ENCODE results near the gene GHRH.

The GHRH gene, protein sequence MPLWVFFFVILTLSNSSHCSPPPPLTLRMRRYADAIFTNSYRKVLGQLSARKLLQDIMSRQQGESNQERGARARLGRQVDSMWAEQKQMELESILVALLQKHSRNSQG

DNA sequence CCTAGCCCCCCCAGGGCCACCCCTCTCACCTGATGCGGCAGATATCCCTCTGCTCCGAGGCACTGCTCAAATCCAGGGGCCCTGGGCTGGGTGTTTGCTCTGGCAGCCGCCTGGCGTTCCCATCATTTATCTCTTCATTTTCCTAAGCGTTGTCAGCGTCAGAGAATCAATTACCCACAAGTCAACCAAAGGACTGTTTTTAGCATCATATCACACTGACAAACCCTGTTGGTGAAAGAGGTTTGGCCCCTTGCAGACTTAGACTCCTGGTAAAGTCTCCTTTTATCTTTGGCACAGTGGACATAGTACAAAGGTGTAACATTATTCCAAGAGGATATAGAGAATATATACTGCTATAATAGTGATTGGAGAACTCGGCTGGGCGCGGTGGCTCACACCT lies at the start of gene GHRH:
Gene GHRH (minus strand): TSS at position 101 of the 400 bp plus-strand sequence. CDS start 4,925 bp downstream, outside the sequence.
- no peak within 1 kb of the TSS for H3K4me3 ChIP-seq (ENCODE audit: low read depth in 1 of 2, low read length in 1 of 2)
- H3K4me1 ChIP-seq (ENCODE audit: control insufficient read depth in 1 of 2, insufficient read depth in 1 of 2, low read depth in 1 of 2, low read length in 1 of 2) = peaks cover 0 to 4% of the 10 kb centered on the region in 2 experiments
- H3K9me3 ChIP-seq = no peaks in the 10 kb centered on the region
- no peaks in the 10 kb centered on the region for H3K27me3 ChIP-seq
- H3K27ac ChIP-seq = no peak within 1 kb of the TSS
- no peaks in the 10 kb centered on the region for H3K36me3 ChIP-seq
- TF ChIP-seq, protein P1, sequence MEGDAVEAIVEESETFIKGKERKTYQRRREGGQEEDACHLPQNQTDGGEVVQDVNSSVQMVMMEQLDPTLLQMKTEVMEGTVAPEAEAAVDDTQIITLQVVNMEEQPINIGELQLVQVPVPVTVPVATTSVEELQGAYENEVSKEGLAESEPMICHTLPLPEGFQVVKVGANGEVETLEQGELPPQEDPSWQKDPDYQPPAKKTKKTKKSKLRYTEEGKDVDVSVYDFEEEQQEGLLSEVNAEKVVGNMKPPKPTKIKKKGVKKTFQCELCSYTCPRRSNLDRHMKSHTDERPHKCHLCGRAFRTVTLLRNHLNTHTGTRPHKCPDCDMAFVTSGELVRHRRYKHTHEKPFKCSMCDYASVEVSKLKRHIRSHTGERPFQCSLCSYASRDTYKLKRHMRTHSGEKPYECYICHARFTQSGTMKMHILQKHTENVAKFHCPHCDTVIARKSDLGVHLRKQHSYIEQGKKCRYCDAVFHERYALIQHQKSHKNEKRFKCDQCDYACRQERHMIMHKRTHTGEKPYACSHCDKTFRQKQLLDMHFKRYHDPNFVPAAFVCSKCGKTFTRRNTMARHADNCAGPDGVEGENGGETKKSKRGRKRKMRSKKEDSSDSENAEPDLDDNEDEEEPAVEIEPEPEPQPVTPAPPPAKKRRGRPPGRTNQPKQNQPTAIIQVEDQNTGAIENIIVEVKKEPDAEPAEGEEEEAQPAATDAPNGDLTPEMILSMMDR (IDR thresholded peaks at IDR 0.05) = no peak

- TF ChIP-seq, protein P1 (IDR thresholded peaks at IDR 0.05) = no peak
- H3K27ac ChIP-seq = no peak overlapping the region
- H3K4me3 ChIP-seq (ENCODE audit: low read depth in 1 of 2, low read length in 1 of 2) = no peak overlapping the region
- H3K36me3 ChIP-seq = peaks cover 82% of the 10 kb centered on the region
- H3K27me3 ChIP-seq = no peaks in the 10 kb centered on the region
- H3K4me1 ChIP-seq (ENCODE audit: control insufficient read depth in 1 of 2, insufficient read depth in 1 of 2, low read depth in 1 of 2, low read length in 1 of 2) = peaks cover 6 to 7% of the 10 kb centered on the region in 2 experiments
- no peaks in the 10 kb centered on the region for H3K9me3 ChIP-seq
Observed at GRCh38 chr20:37310951-37311350, 49.3 kb upstream of the GHRH start.

DNA sequence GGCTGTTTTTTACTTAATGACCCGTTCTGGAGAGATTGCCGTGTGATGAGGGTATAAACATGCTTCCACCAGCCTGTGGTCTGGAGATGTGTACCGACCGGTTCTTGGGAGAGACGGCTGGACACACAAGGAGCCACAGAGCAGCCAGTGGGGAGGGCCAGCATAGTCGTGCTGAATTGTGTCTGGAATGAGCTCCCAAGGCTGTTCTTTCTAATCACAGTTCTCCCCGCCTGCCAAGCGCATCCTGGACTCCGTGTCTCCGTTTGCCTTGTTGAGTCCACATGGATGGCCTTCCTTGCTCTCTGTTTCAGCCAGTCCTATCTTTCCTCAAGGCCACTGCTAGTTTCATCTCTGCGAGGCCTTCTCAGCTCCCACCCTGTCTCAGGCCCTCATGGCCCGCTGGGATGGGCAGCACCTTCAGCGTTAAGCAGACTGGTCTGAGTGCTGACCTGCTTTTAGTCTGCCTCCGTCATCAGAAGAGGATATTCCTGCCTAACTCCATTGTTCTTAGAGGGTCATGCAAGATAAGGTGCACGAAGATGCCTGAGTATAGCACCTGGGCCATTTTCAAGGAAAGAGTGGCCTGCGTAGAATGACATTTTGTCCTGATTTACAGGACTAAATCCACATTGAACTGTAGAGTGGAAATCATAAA lies 48.4 kb upstream of the GHRH start:
- H3K27me3 ChIP-seq = no peaks in the 10 kb centered on the region
- no peaks in the 10 kb centered on the region for H3K9me3 ChIP-seq
- TF ChIP-seq, protein P1 (IDR thresholded peaks at IDR 0.05) = no peak
- no peaks in the 10 kb centered on the region for H3K4me1 ChIP-seq (ENCODE audit: control insufficient read depth in 1 of 2, insufficient read depth in 1 of 2, low read depth in 1 of 2, low read length in 1 of 2)
- peaks cover 85% of the 10 kb centered on the region for H3K36me3 ChIP-seq
- H3K27ac ChIP-seq = no peak overlapping the region
- H3K4me3 ChIP-seq (ENCODE audit: low read depth in 1 of 2, low read length in 1 of 2) = no peak overlapping the region

- no peaks in the 10 kb centered on the region for H3K9me3 ChIP-seq
- H3K4me1 ChIP-seq (ENCODE audit: control insufficient read depth in 1 of 2, insufficient read depth in 1 of 2, low read depth in 1 of 2, low read length in 1 of 2) = no peaks in the 10 kb centered on the region
- H3K36me3 ChIP-seq = peaks cover 89% of the 10 kb centered on the region
- H3K4me3 ChIP-seq (ENCODE audit: low read depth in 1 of 2, low read length in 1 of 2) = no peak overlapping the region
- TF ChIP-seq, protein P1 (IDR thresholded peaks at IDR 0.05) = no peak
- no peak overlapping the region for H3K27ac ChIP-seq
- H3K27me3 ChIP-seq = no peaks in the 10 kb centered on the region
Observed at GRCh38 chr20:37309290-37309689, 47.7 kb upstream of the GHRH start.

DNA sequence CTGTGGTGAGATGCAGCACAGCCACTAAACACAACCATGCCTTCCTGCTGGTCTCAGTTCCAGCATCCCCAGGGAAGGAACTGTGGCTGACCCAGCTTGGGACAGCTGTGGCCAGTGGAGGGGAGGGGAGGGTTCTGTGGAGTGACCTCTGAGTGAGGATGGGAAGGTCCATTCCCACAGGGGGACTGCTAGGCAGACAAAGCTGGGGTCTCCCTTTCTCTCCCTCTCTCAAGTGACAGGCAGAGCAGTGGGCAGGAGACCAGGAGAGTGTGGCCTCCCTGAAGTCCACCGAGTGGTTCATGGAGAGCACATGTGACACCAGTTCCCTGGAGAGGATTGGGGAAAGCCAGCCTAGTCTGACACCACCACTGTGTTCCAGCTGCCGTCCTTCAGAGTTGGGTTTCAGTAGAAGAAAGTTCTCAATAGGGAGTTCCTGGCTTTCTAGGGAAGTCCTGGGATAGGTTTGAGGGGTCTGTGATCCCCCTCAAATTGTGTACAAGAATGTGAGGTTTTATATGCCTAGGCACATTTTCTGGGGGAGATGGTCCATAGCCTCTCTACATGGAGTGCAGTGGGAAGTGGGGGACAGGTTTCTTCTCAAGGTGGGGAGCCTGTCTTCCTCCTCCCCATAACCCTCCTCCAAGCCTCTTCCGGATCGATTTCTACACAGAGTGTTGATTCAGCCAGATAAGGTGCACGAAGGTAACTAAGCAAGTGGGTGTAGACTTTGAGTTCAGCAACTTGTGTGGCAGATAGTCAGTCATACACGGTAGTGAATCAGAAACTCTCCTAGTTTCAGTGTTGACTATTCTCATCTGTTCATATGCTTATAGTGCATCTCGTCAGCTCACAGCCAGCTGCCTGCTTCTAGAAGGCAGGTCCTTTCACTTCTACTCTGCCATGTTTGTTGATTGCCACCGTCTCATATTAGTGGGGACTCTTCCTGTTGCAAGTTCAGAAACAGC lies 46.8 kb upstream of the GHRH start:
- Histone ChIP-seq H3K27me3 (no peaks in the 10 kb centered on the region), H3K9me3 (no peaks in the 10 kb centered on the region), H3K27ac (no peak overlapping the region), H3K36me3 (peaks cover 87% of the 10 kb centered on the region), H3K4me3 (ENCODE audit: low read depth in 1 of 2, low read length in 1 of 2) (no peak overlapping the region), H3K4me1 (ENCODE audit: control insufficient read depth in 1 of 2, insufficient read depth in 1 of 2, low read depth in 1 of 2, low read length in 1 of 2) (no peaks in the 10 kb centered on the region)
- TF ChIP-seq, protein P1 (IDR thresholded peaks at IDR 0.05) = no peak
